Measurements from ENCODE around the gene VMO1.
A peak's percentile ranks its signal among the peaks of the same experiment; 100 is the strongest.

Gene VMO1

GRCh38 chr17:4768298-4768697 is 17.9 kb downstream of the VMO1 start:
- in situ Hi-C loops (cut with MboI; ENCODE audit: low pct_unique_long_range_greater_than_20kb, low sequenced_read_pairs): no loop called here
- DNase-seq: peak; percentile 13

GRCh38 chr17:4766723-4767122 is 19.4 kb downstream of the VMO1 start:
- no peak for DNase-seq
- in situ Hi-C loops (cut with MboI; ENCODE audit: low pct_unique_long_range_greater_than_20kb, low sequenced_read_pairs): no loop called here

- DNase-seq: no peak
- in situ Hi-C loops (cut with MboI; ENCODE audit: low pct_unique_long_range_greater_than_20kb, low sequenced_read_pairs): no loop called here
These were observed 20.0 kb downstream of the VMO1 start for GRCh38 chr17:4766201-4766600.

- in situ Hi-C loops (cut with MboI; ENCODE audit: low pct_unique_long_range_greater_than_20kb, low sequenced_read_pairs): no loop called here
- peak; percentile 65 for DNase-seq
These were observed 21.6 kb downstream of the VMO1 start for GRCh38 chr17:4764595-4764994.

- DNase-seq: no peak
- in situ Hi-C loops (cut with MboI; ENCODE audit: low pct_unique_long_range_greater_than_20kb, low sequenced_read_pairs): no loop called here
These were observed 26.4 kb downstream of the VMO1 start for GRCh38 chr17:4759776-4760236.

GRCh38 chr17:4753392-4753791 is 32.8 kb downstream of the VMO1 start:
- in situ Hi-C loops (cut with MboI; ENCODE audit: low pct_unique_long_range_greater_than_20kb, low sequenced_read_pairs): no loop called here
- no peak for DNase-seq

GRCh38 chr17:4751932-4752331 is 34.2 kb downstream of the VMO1 start:
- no peak for DNase-seq

GRCh38 chr17:4750606-4751005 is 35.6 kb downstream of the VMO1 start:
- DNase-seq: no peak
- in situ Hi-C loops (cut with MboI; ENCODE audit: low pct_unique_long_range_greater_than_20kb, low sequenced_read_pairs): no loop called here

More at GRCh38 chr17:4751932-4752331, 34.2 kb downstream of the VMO1 start:
- in situ Hi-C loops (cut with MboI; ENCODE audit: low pct_unique_long_range_greater_than_20kb, low sequenced_read_pairs): no loop called here

- in situ Hi-C loops (cut with MboI; ENCODE audit: low pct_unique_long_range_greater_than_20kb, low sequenced_read_pairs): no loop called here
- no peak for DNase-seq
These were observed 37.5 kb downstream of the VMO1 start for GRCh38 chr17:4748686-4749085.

- in situ Hi-C loops (cut with MboI; ENCODE audit: low pct_unique_long_range_greater_than_20kb, low sequenced_read_pairs): no loop called here
These were observed 38.3 kb downstream of the VMO1 start for GRCh38 chr17:4747847-4748246.

GRCh38 chr17:4744999-4745969 is 40.9 kb downstream of the VMO1 start:
- in situ Hi-C loops (cut with MboI; ENCODE audit: low pct_unique_long_range_greater_than_20kb, low sequenced_read_pairs): no loop called here
- no peak for DNase-seq

More at GRCh38 chr17:4747847-4748246, 38.3 kb downstream of the VMO1 start:
- DNase-seq: peak; percentile 76

GRCh38 chr17:4743898-4744297 is 42.3 kb downstream of the VMO1 start:
- in situ Hi-C loops (cut with MboI; ENCODE audit: low pct_unique_long_range_greater_than_20kb, low sequenced_read_pairs): no loop called here

GRCh38 chr17:4743216-4743615 is 42.9 kb downstream of the VMO1 start:
- no peak for DNase-seq
- in situ Hi-C loops (cut with MboI; ENCODE audit: low pct_unique_long_range_greater_than_20kb, low sequenced_read_pairs): no loop called here

More at GRCh38 chr17:4743898-4744297, 42.3 kb downstream of the VMO1 start:
- no peak for DNase-seq

- in situ Hi-C loops (cut with MboI; ENCODE audit: low pct_unique_long_range_greater_than_20kb, low sequenced_read_pairs): no loop called here
- no peak for DNase-seq
These were observed 43.5 kb downstream of the VMO1 start for GRCh38 chr17:4742629-4743028.

- DNase-seq: no peak
- in situ Hi-C loops (cut with MboI; ENCODE audit: low pct_unique_long_range_greater_than_20kb, low sequenced_read_pairs): no loop called here
These were observed 44.0 kb downstream of the VMO1 start for GRCh38 chr17:4742133-4742532.

GRCh38 chr17:4741544-4741943 is 44.6 kb downstream of the VMO1 start:
- DNase-seq: no peak
- in situ Hi-C loops (cut with MboI; ENCODE audit: low pct_unique_long_range_greater_than_20kb, low sequenced_read_pairs): no loop called here

GRCh38 chr17:4740584-4740983 is 45.6 kb downstream of the VMO1 start:
- no peak for DNase-seq
- in situ Hi-C loops (cut with MboI; ENCODE audit: low pct_unique_long_range_greater_than_20kb, low sequenced_read_pairs): no loop called here

- DNase-seq: no peak
- in situ Hi-C loops (cut with MboI; ENCODE audit: low pct_unique_long_range_greater_than_20kb, low sequenced_read_pairs): no loop called here
These were observed 46.2 kb downstream of the VMO1 start for GRCh38 chr17:4740025-4740351.

GRCh38 chr17:4739122-4740024 is 46.8 kb downstream of the VMO1 start, which contains the start of the genes CXCL16 and ZMYND15:
CXCL16 (minus strand) TSS chr17:4739928; CDS start chr17:4739339, 589 bp downstream.
ZMYND15 (plus strand) TSS chr17:4739833; CDS start chr17:4740549, 716 bp downstream.
- no peak for DNase-seq
- in situ Hi-C loops (cut with MboI; ENCODE audit: low pct_unique_long_range_greater_than_20kb, low sequenced_read_pairs): no loop called here
